GM18520 (cell line): Measurements from ENCODE around the gene SOAT2.

Experiments used
- ATAC-seq: cut with Tn5 transposase; IDR thresholded peaks from one replicate; pipeline ENCODE4 v1.9.1; 2021; ENCODE audit not compliant: unreplicated experiment

The SOAT2 gene

DNA sequence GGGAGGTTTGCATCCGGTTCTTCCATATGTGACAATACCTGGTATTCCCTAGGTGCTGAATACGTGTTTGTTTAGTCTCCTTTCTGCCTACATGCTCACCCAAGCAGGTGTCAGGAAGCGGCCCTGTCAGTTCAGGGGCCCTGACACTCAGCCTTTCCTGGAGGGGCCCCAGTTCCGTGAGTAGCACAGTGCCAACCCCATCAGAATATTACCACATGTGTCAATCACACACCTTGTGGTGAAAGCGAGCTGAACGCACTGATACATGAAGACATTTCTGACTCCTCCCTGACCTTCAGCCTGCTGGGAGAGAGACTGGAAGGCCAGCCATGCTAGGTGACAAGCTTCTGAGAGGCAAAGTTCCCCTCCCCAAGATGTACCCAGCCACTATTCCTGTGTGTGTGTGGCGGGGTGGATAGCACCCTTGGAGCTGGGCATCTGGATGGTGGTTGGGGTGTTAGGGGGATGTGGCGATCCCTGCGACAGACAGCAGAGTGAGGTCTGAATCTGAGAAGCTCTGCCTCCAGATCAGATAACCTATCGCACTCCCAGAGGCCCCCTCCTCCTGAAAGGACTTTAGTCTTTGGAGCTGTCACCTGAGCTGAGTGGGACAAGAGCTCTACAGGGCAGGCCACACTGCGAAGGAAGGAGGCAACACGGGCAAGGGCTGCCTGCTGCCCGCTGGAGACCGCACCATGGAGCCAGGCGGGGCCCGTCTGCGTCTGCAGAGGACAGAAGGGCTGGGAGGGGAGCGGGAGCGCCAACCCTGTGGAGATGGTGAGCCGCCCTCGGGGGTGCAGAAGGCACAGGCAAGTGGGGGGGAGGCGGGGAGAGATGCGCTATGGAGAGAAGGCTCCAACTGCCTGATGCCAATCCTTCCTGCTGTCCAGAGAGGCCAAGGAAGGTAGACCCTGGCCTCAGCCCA is at the start of gene SOAT2:
Gene SOAT2 (plus strand): TSS at position 604 of the 925 bp plus-strand sequence. CDS start 92 bp downstream, at position 696.
- no peak for ATAC-seq

- ATAC-seq = peak; percentile 90
Observed at GRCh38 chr12:53054112-53054878, 49.0 kb upstream of the SOAT2 start.

DNA sequence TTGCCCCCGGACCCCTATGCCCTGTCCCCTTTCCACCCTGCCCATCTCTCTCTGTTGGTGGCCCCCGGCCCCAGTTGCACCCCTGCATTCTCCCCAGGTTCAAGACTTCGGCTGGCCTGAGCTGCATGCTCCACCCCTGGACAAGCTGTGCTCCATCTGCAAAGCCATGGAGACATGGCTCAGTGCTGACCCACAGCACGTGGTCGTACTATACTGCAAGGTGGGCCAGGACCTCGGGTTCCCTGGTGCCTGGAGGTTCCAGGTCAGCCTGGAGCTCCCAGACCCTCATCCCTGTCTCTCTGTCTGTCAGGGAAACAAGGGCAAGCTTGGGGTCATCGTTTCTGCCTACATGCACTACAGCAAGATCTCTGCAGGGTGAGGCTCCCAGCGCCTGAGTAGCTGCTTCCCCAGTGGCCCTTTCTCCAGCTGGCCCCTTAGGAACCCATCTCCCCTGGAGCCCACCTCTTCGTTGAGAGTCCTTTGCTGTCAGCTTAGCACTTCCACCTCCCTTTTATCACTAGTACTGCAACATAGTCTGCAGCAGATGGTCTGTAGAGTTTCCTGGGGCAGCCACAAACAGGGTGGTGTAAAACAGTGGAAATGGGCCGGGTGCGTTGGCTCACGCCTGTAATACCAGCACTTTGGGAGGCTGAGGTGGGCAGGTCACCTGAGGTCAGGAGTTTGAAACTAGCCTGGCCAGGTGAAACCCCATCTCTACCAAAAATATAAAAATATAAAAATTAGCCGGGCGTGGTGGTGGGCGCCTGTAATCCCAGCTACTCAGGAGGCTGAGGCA is 47.6 kb upstream of the SOAT2 start:
- ATAC-seq = no peak

DNA sequence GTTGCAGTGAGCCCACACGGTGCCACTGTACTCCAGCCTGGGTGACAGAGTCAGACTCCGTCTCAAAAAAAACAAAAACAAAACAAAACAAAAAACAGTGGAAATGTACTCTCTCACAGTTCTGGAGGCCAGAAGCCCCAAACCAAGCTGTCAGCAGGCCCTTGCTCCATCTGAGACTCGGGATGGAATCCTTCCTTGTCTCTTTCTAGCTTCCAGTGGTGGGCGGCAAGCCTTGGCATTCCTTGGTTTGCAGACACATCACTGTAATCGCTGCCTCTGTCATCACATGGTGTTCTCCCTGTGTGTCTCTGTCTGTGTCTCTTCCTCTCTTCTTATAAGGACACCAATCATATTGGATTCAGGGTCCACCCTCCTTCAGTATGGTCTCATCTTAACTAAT is 47.0 kb upstream of the SOAT2 start:
- ATAC-seq = no peak

DNA sequence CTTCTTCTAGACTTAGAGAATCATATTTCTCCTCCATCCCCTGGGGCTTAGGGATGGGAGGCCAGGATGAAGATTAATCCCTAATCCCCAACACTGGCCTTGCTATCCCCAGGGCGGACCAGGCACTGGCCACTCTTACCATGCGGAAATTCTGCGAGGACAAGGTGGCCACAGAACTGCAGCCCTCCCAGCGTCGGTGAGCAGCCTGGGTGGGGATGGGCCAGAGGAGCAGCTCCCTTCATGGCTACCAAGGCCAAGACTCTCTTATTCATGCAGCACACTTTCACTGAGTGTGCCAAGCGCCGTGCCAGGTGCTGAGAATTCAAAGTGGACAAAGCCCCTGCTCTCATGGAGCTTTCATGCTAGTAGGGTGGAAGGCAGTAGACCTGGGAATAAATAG is 46.4 kb upstream of the SOAT2 start:
- no peak for ATAC-seq

DNA sequence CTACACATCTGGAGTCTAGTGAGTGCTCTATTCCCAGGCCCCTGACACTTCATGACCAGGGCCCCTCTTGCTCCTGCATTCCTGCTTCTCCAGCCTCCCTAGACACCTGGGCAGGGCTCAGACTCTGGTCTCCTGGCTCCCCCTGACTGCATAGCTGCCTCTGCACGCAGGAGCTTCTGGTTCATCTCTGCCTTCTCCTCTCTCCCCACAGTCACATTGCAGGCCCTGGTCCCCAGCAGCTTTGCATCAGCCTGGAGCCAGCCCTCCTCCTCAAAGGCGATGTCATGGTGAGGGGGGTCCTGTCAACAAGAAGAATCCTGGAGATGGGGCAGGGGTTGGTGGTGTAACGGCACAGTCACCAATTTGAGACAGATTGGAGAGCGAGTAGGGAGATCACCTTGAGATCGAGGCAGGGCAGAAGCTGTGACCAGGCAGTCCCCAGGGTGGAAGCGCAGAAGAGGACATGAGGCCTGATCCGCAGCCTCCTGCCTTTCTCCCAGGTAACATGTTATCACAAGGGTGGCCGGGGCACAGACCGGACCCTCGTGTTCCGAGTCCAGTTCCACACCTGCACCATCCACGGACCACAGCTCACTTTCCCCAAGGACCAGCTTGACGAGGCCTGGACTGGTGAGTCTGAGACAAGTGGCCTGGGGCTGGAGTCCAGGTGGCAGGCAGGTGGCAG is 45.3 kb upstream of the SOAT2 start:
- no peak for ATAC-seq

GRCh38 chr12:53058674-53059433 is 44.4 kb upstream of the SOAT2 start:
- no peak for ATAC-seq

GRCh38 chr12:53059434-53060063 is 43.7 kb upstream of the SOAT2 start:
- ATAC-seq = no peak

DNA sequence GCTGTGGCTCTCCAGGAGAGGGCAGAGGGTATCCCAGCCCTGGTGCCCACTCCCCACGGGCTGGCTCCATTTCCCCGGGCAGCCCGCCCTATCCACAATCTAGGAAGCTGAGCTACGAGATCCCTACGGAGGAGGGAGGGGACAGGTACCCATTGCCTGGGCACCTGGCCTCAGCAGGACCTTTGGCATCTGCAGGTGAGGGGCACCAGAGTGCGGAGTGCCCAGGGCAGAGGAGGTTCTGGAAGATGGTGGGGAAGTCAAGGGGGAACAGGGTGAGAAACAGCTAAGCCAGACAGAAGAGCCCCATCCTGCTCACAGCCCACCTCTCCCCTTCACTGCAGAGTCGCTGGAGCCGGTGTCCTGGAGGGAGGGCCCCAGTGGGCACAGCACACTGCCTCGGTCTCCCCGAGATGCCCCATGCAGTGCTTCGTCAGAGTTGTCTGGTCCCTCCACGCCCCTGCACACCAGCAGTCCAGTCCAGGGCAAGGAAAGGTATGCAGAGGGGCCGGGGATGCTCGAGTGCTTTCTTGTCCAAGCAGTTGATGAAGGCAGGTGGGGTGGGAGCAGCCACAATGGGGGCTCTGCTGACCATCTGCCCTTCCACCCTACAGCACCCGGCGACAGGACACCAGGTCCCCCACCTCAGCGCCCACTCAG is 43.1 kb upstream of the SOAT2 start:
- ATAC-seq = no peak

GRCh38 chr12:53060721-53061276 is 42.5 kb upstream of the SOAT2 start:
- ATAC-seq = no peak

GRCh38 chr12:53061404-53062010 is 41.8 kb upstream of the SOAT2 start:
- ATAC-seq = no peak

GRCh38 chr12:53062011-53062961 is 41.0 kb upstream of the SOAT2 start:
- ATAC-seq = no peak

DNA sequence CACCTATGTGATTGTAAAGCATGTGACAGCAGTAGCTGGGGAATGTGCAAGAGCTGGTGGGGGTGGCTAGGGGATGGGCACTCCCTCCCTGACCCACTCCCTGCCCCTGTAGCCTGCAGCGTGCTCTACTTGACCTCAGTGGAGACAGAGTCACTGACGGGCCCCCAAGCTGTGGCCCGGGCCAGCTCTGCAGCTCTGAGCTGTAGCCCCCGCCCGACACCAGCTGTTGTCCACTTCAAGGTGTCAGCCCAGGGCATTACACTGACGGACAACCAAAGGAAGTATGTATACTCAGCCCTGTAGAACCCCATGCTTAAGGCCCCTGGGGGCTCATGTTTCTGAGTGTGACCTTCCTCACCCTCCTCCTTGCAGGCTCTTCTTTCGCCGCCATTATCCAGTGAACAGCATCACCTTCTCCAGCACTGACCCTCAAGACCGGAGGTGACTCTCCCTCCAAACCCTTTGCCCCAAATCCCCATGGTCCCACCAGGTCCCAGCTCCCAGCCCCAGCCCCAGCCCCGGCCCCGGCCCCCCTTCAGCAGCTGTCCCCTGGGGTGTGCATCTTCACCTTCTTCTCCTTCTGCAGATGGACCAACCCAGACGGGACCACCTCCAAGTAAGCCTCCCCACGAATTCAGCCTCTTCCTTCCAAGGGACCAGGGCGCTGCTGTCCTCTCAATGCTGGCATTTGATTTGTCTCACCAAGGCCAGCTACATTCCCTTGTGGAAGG is 40.1 kb upstream of the SOAT2 start:
- ATAC-seq = no peak

DNA sequence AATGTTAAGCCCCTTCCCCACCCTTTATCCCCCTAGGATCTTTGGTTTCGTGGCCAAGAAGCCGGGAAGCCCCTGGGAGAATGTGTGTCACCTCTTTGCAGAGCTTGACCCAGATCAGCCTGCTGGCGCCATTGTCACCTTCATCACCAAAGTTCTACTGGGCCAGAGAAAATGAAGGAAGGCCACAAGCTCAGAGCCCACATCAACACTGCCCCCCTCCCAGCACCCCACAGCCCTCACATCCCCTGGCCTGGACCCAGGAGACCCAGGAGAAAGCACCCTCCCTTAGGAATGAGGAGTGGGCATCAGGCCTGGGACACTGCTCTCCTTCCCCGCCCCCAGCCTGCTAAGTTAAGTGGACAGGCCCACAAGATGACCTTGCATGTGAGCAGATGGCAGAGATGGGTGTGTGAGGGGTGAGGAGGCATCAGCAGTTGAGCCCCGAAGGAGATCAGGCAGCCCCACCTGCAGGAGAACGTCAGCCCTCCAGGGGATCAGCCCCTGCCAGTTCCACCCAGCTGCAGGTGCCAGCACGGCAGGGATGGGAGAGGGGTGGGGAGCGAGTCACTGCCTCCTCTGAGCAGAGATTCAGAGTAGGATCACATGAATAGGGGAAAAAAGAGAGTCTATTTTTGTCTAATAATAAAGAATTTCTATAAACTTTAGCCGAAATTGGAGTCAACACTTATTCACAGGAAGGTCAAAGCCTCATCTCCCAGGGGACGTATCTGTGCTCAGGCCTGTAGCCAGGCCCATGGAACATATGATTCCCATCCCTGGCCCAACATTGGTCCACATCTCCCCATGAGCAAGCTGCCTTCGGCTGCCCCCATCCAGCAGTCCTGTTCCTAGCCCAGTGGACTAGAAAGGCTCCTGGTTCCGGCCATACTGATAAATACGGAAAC is 39.3 kb upstream of the SOAT2 start:
- ATAC-seq = no peak
